ENCODE results near the gene SOX12. TPM values are rescaled to one million over a fixed set of nuclear protein-coding genes. Genes with fewer than 3 reads are reported as not detected.

Gene SOX12
- total RNA-seq: 2.1 and 4.2 TPM in 2 replicates

DNA sequence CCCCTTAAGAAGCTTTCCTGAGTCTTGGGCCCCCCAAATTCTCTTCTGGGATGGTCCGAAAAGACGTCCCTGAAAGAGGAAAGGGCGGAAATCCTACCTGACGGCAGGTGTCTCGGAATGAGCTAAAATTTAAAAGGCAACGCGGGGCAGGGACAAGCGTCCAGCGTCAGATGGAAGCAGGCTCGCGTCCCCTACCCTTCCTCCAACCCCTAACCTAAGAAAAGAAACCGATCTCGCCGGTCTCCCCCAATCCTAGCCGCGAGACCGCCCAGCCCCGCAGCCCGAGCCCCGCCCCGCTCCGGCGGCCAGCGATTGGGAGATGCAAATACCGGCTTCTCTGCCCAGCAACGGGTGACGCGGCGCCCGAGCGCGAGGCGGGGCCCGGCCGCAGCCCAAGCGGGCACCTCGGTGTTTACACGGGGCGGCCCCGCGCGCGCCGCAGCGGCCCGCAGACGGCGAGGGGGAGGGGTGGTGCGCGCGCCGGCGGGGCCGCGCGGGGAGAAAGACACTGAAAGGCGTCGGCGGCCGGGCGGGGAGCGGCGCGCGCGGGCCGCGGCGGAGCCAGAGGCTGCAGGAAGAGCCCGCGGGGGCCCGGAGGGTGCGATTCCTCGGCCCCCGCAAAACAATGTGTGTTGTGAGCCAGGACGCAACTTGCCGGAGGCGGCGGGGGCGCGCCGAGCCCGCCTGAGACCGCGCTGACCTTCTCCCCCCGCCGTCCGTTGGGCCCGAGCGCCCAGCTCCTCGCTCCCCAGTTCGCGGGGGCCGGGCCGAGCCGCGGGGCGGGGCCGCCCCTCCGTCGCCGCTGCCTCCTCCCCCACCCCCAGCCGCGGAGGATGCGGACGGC lies at the start of gene SOX12:
SOX12 (plus strand) TSS at position 508 of the 844 bp plus-strand sequence. CDS start 373 bp downstream, outside the sequence.

DNA sequence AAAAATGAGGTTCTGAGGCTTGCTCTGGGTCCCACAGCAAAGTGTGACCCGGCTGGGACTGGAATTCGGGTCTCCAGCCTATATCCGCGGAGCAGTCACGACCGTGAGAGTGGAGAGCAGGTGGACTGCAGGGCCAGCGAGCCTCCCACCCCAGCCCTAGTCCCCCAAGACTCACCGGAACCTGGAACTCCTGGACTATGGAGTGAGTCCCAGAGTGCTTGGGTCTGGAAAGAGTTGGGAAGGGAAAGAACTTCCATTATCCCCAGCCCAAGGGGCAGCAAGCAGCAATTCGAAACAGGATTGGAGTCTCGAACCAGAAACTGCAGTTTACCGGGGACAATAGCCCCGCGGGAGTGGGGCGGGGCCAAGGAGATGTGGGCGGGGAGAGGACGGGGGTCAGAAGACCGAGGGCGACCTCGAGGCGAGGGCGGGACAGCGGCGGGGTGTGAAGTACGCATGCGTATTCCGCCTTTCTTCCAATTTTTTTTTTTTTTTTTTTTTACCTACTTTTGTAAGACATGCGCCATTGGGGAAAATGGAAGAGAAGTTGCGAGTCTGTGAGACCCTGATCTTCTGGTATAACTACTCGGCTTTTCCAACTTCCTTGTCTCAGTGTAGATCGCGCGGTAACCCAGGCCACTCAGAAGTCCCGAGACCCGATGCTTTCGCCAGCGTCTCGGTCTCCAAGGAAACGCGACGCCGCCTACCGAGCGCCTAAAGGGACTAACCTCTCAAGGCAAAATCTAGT lies 35.1 kb upstream of the SOX12 start, which contains the start of gene C20orf96:
C20orf96 (minus strand) TSS at position 667 of the 748 bp plus-strand sequence; CDS start at position 527, 140 bp downstream.

DNA sequence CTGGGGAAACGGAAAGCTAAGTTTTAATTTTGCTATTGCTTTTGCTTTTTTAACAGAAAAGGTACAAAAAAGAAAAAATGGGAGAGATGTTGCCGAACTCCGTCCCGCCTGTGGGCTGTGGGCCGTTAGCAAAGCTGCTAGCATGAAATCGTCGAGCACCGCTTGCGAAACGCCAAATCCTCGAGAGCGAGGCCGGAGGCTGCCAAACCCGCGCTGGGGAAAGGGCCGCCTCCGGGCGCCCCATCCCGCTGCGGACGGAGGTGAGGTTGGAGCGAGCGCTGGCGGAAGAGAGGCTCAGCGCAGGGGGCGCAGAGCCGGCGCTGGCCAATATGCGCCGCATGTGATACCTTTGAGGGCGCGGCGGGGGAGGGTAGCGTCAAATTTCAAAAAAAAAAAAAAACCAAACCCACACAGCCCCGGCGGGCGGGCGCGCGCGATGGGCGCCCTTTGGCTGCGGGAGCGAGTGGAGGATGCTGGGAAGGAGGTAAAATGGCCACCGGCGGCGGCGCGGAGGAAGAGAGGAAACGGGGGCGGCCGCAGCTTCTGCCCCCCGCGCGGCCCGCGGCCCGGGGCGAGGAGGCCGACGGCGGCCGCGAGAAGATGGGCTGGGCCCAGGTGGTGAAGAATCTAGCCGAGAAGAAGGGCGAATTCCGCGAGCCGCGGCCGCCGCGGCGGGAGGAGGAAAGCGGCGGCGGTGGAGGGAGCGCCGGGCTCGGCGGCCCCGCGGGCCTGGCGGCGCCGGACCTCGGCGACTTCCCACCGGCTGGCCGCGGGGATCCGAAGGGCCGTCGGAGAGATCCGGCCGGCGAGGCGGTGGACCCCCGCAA lies 28.0 kb upstream of the SOX12 start, which contains the start of gene ZCCHC3:
ZCCHC3 (plus strand) TSS at position 473 of the 827 bp plus-strand sequence; CDS start at position 490, 17 bp downstream.

DNA sequence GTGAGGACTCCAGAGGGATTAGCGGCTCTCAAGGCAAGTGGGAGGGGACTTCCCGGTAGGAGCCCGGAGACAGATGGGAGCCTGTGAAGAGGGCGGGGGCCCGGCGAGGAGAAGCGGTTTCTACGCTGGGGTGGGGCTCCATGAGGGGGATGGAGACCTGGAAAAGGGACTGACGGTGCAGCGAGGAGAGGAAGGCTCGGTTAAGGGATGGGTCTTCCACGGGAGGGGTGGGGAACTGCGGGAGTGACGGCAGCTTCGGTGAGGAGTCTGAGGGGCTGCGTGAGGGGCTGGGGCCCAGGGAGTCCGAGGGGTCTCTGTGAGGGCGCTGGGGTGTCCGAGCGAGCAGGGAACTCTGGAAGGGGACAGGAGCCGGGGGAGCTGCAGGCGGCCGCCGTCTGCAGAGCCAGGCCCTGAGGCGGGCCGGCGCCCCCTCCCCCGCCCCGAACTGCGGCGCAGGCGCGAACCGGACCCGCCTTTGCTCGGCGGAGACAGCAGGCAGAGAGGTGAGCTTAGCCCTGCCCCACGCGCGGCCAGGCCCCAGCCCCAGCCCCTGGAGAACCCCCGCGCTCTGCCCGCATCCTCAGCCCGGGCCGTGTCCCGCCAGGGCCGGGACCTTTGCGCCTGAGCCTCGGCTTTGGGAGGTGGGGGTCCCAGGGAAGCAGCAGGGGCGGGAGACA lies 21.4 kb downstream of the SOX12 start, which contains the start of gene NRSN2:
NRSN2 (plus strand) TSS at position 472 of the 677 bp plus-strand sequence. CDS start 2,533 bp downstream, outside the sequence.

Other genes with a start within 250 kb of the SOX12 start
- gene DEFB125, start 237.9 kb upstream of the SOX12 start, total RNA-seq: not detected in 2 replicates
- not detected in 2 replicates for gene DEFB126, start 183.0 kb upstream of the SOX12 start, total RNA-seq
- gene DEFB127, start 168.1 kb upstream of the SOX12 start, total RNA-seq: not detected in 2 replicates
- gene DEFB128, start 135.8 kb upstream of the SOX12 start, total RNA-seq: not detected in 2 replicates
- gene DEFB129, start 98.3 kb upstream of the SOX12 start, total RNA-seq: not detected in 2 replicates
- not detected in 2 replicates for gene DEFB132, start 67.8 kb upstream of the SOX12 start, total RNA-seq
- 0.68 and 2.5 TPM in 2 replicates for gene C20orf96, start 34.8 kb upstream of the SOX12 start, total RNA-seq
- gene ZCCHC3, start 28.0 kb upstream of the SOX12 start, total RNA-seq: 10.3 and 15.7 TPM in 2 replicates
- 6.2 and 25.6 TPM in 2 replicates for gene NRSN2, start 21.6 kb downstream of the SOX12 start, total RNA-seq
- 392 and 496 TPM in 2 replicates for gene TRIB3, start 55.2 kb downstream of the SOX12 start, total RNA-seq
- gene RBCK1, start 82.7 kb downstream of the SOX12 start, total RNA-seq: 214 and 263 TPM in 2 replicates
- gene TBC1D20, start 137.0 kb downstream of the SOX12 start, total RNA-seq: 30.8 and 50.0 TPM in 2 replicates
- 299 and 302 TPM in 2 replicates for gene CSNK2A1, start 218.2 kb downstream of the SOX12 start, total RNA-seq